ENCODE data around the gene FAM210B.

The FAM210B gene

GRCh38 chr20:56395166-56395565 is 36.4 kb downstream of the FAM210B start:
- TF ChIP-seq CTCF (IDR thresholded peaks at IDR 0.05), result no peak

GRCh38 chr20:56400001-56400640 is 41.3 kb downstream of the FAM210B start:
- peak; percentile 85 for TF ChIP-seq CTCF (IDR thresholded peaks at IDR 0.05)

GRCh38 chr20:56403465-56403864 is 44.7 kb downstream of the FAM210B start:
- TF ChIP-seq CTCF (IDR thresholded peaks at IDR 0.05), result no peak

GRCh38 chr20:56406910-56407309 is 48.1 kb downstream of the FAM210B start:
- no peak for TF ChIP-seq CTCF (IDR thresholded peaks at IDR 0.05)

GRCh38 chr20:56409521-56409920 is 50.7 kb downstream of the FAM210B start:
- TF ChIP-seq CTCF (IDR thresholded peaks at IDR 0.05), result no peak

GRCh38 chr20:56409956-56410355 is 51.2 kb downstream of the FAM210B start:
- no peak for TF ChIP-seq CTCF (IDR thresholded peaks at IDR 0.05)

- TF ChIP-seq CTCF (IDR thresholded peaks at IDR 0.05), result no peak
Observed at GRCh38 chr20:56411759-56412472, 53.1 kb downstream of the FAM210B start, which contains the start of gene CASS4. Gene CASS4 (plus strand): TSS chr20:56412260. CDS start chr20:56412459, 199 bp downstream.
